D721Med (cell line): Measurements from ENCODE around the gene DLL4.

Source experiments
- DNase-seq: peaks from one replicate; pipeline ENCODE4 v3.0.0; 2011; ENCODE audit warnings: low spot score; ENCODE audit not compliant: insufficient read length
- FAIRE-seq: peaks from 2 replicates; lab custom pipeline; 2011; peaks lifted over from hg19 to GRCh38; lab: Jason Lieb, UNC
- CTCF ChIP-seq: IDR thresholded peaks from 2 replicates; pipeline ENCODE4 v1.5.1; 2012; ENCODE audit warnings: mild to moderate bottlenecking, control low read depth; ENCODE audit not compliant: insufficient read depth; ENCODE audit errors: missing control alignments

The DLL4 gene

GRCh38 chr15:40925495-40925862, 3.7 kb upstream of the DLL4 start:
- DNase-seq: no peak

GRCh38 chr15:40925863-40926658, 3.1 kb upstream of the DLL4 start:
- FAIRE-seq: no peak
- DNase-seq: no peak
- no peak for TF ChIP-seq CTCF

More at GRCh38 chr15:40925495-40925862, 3.7 kb upstream of the DLL4 start:
- no peak for FAIRE-seq
- TF ChIP-seq CTCF: no peak

- FAIRE-seq: no peak
- DNase-seq: no peak
- no peak for TF ChIP-seq CTCF
Observed at GRCh38 chr15:40926659-40927494, 2.3 kb upstream of the DLL4 start.

- FAIRE-seq (no peak), DNase-seq (no peak)
- no peak for TF ChIP-seq CTCF
Observed at GRCh38 chr15:40927495-40927872, 1.7 kb upstream of the DLL4 start.

- TF ChIP-seq CTCF: no peak
- DNase-seq (no peak), FAIRE-seq (no peak)
Observed at GRCh38 chr15:40927873-40928806, 1.0 kb upstream of the DLL4 start.

- DNase-seq (no peak), FAIRE-seq (no peak)
- no peak for TF ChIP-seq CTCF
Observed at GRCh38 chr15:40929660-40930429, 705 bp downstream of the DLL4 start.
